ENCODE data around the gene IFNGR2.

Gene IFNGR2

GRCh38 chr21:33433425-33434114 is 30.4 kb downstream of the IFNGR2 start:
- ChIA-PET POLR2A (no interaction called here), CTCF (interaction anchor here (1.2 to 2.8 kb wide), 6 partner anchors 11 to 234 kb away, joined by 3 to 15 read pairs (median 4); no protein-coding TSS in a partner anchor)
- TF ChIP-seq CTCF (IDR thresholded peaks at IDR 0.05; ENCODE audit: control extremely low read depth, extremely low read depth, low read depth, missing control alignments), result no peak
- no peak for DNase-seq (ENCODE audit: extremely low spot score)

GRCh38 chr21:33434770-33435360 is 31.7 kb downstream of the IFNGR2 start:
- peak; percentile 86 for DNase-seq (ENCODE audit: extremely low spot score)
- ChIA-PET POLR2A (interaction anchor here (0.6 to 1.3 kb wide), 4 partner anchors 22 to 110 kb away, joined by 3 to 5 read pairs (median 3); partner anchors contain the start of genes IFNAR1 and TMEM50B), CTCF (interaction anchor here (0.8 to 4.3 kb wide), 10 partner anchors 8 to 236 kb away, joined by 3 to 22 read pairs (median 3); no protein-coding TSS in a partner anchor)
- TF ChIP-seq CTCF (IDR thresholded peaks at IDR 0.05; ENCODE audit: control extremely low read depth, extremely low read depth, low read depth, missing control alignments), result no peak

GRCh38 chr21:33437140-33437539 is 33.9 kb downstream of the IFNGR2 start:
- no peak for TF ChIP-seq CTCF (IDR thresholded peaks at IDR 0.05; ENCODE audit: control extremely low read depth, extremely low read depth, low read depth, missing control alignments)
- POLR2A ChIA-PET, result no interaction called here
- DNase-seq (ENCODE audit: extremely low spot score), result no peak
- CTCF ChIA-PET, result interaction anchor here (1.0 to 4.3 kb wide), 6 partner anchors 9 to 240 kb away, joined by 3 to 22 read pairs (median 5); no protein-coding TSS in a partner anchor

- DNase-seq (ENCODE audit: extremely low spot score), result peak; percentile 73
- TF ChIP-seq CTCF (IDR thresholded peaks at IDR 0.05; ENCODE audit: control extremely low read depth, extremely low read depth, low read depth, missing control alignments), result no peak
- CTCF ChIA-PET, result interaction anchor here (0.8 to 3.4 kb wide), 7 partner anchors 38 to 245 kb away, joined by 3 to 25 read pairs (median 4); no protein-coding TSS in a partner anchor
- POLR2A ChIA-PET, result interaction anchor here (0.5 to 1.2 kb wide), 4 partner anchors 29 to 670 kb away, joined by 3 to 5 read pairs (median 4); partner anchors contain the start of gene PAXBP1
These were observed 38.6 kb downstream of the IFNGR2 start for GRCh38 chr21:33441489-33442477.

- TF ChIP-seq CTCF (IDR thresholded peaks at IDR 0.05; ENCODE audit: control extremely low read depth, extremely low read depth, low read depth, missing control alignments), result no peak
- POLR2A ChIA-PET, result no interaction called here
- DNase-seq (ENCODE audit: extremely low spot score), result no peak
- CTCF ChIA-PET, result interaction anchor here (1.1 to 4.7 kb wide), 3 partner anchors 9 to 246 kb away, joined by 3 to 74 read pairs (median 39); no protein-coding TSS in a partner anchor
These were observed 40.0 kb downstream of the IFNGR2 start for GRCh38 chr21:33443194-33443593.

Measured in GM10248 (cell line).